GM12875 (cell line): Measurements from ENCODE around the gene SKOR2.
A peak's percentile ranks its signal among the peaks of the same experiment; 100 is the strongest.
"Not testable (repeated sequence)": the region's sequence is repeated elsewhere in the genome, so short reads cannot be mapped to it uniquely, and the experiment has no call there.

Source experiments
- H3K4me3 ChIP-seq: one replicate; pipeline ENCODE4 v1.5.1; 2011; ENCODE audit warnings: low read depth, low read length, control low read depth
- CTCF ChIP-seq: IDR thresholded peaks from 2 replicates; pipeline ENCODE4 v1.5.1; 2011; ENCODE audit warnings: low read depth, mild to moderate bottlenecking, control low read depth, inconsistent platforms, low read length, moderate library complexity, borderline replicate concordance; ENCODE audit not compliant: insufficient read depth

Gene SKOR2

GRCh38 chr18:47215554-47216138 lies 35.8 kb downstream of the SKOR2 start:
- H3K4me3 ChIP-seq, result no peak overlapping the region
- peak; percentile 39; the same call in 1 of the 2 replicates for TF ChIP-seq CTCF

- no peak for TF ChIP-seq CTCF
- H3K4me3 ChIP-seq, result no peak overlapping the region
These were observed 42.3 kb downstream of the SKOR2 start for GRCh38 chr18:47209171-47209570.

- H3K4me3 ChIP-seq, result no peak overlapping the region
- TF ChIP-seq CTCF, result no peak
These were observed 44.4 kb downstream of the SKOR2 start for GRCh38 chr18:47206945-47207637.

- no peak overlapping the region for H3K4me3 ChIP-seq
- TF ChIP-seq CTCF, result peak; percentile 80
These were observed 46.4 kb downstream of the SKOR2 start for GRCh38 chr18:47204908-47205522.

- H3K4me3 ChIP-seq, result no peak overlapping the region
- no peak for TF ChIP-seq CTCF
These were observed 47.6 kb downstream of the SKOR2 start for GRCh38 chr18:47203626-47204464.

GRCh38 chr18:47195961-47196360 lies 55.5 kb downstream of the SKOR2 start:
- H3K4me3 ChIP-seq, result not testable (repeated sequence)

- TF ChIP-seq CTCF, result no peak
These were observed 59.5 kb downstream of the SKOR2 start for GRCh38 chr18:47191961-47192360.

More at GRCh38 chr18:47191961-47192360, 59.5 kb downstream of the SKOR2 start:
- H3K4me3 ChIP-seq, result no peak overlapping the region
